HG03521 (cell line): ENCODE data around the gene MOB3A.
A peak's percentile ranks its signal among the peaks of the same experiment; 100 is the strongest.
"Not testable (repeated sequence)": the region's sequence is repeated elsewhere in the genome, so short reads cannot be mapped to it uniquely, and the experiment has no call there.

Experiments
- ATAC-seq: cut with Tn5 transposase; IDR thresholded peaks from one replicate; pipeline ENCODE4 v1.9.1; 2021; ENCODE audit warnings: mild to moderate bottlenecking, moderate library complexity; ENCODE audit not compliant: unreplicated experiment

MOB3A gene

GRCh38 chr19:2096034-2096479, at the start of gene MOB3A:
MOB3A (minus strand) TSS chr19:2096326; CDS start chr19:2078560, 17,766 bp downstream.
- peak; percentile 40 for ATAC-seq

- no peak for ATAC-seq
Observed at GRCh38 chr19:2145831-2146241, 49.7 kb upstream of the MOB3A start.

GRCh38 chr19:2144190-2144589, 48.1 kb upstream of the MOB3A start:
- no peak for ATAC-seq

GRCh38 chr19:2142173-2142829, 46.2 kb upstream of the MOB3A start:
- no peak for ATAC-seq

- ATAC-seq = no peak
Observed at GRCh38 chr19:2140138-2140569, 44.0 kb upstream of the MOB3A start.

- no peak for ATAC-seq
Observed at GRCh38 chr19:2139385-2140137, 43.4 kb upstream of the MOB3A start.

GRCh38 chr19:2138061-2138728, 42.1 kb upstream of the MOB3A start:
- ATAC-seq = no peak

- no peak for ATAC-seq
Observed at GRCh38 chr19:2136796-2137195, 40.7 kb upstream of the MOB3A start.

GRCh38 chr19:2135474-2136402, 39.6 kb upstream of the MOB3A start:
- no peak for ATAC-seq

- ATAC-seq = no peak
Observed at GRCh38 chr19:2132731-2133490, 36.8 kb upstream of the MOB3A start.

GRCh38 chr19:2132191-2132590, 36.1 kb upstream of the MOB3A start:
- ATAC-seq = no peak

- ATAC-seq = not testable (repeated sequence)
Observed at GRCh38 chr19:2131012-2131975, 35.2 kb upstream of the MOB3A start.

- ATAC-seq = no peak
Observed at GRCh38 chr19:2129892-2130770, 34.0 kb upstream of the MOB3A start.

- no peak for ATAC-seq
Observed at GRCh38 chr19:2129486-2129885, 33.4 kb upstream of the MOB3A start.

- ATAC-seq = no peak
Observed at GRCh38 chr19:2129022-2129421, 32.9 kb upstream of the MOB3A start.

GRCh38 chr19:2128252-2128651, 32.1 kb upstream of the MOB3A start:
- not testable (repeated sequence) for ATAC-seq

GRCh38 chr19:2127758-2128157, 31.6 kb upstream of the MOB3A start:
- ATAC-seq = no peak
